HG02840 (cell line): ENCODE data around the gene SPOCK1.

ENCODE experiments used
- ATAC-seq: cut with Tn5 transposase; IDR thresholded peaks from one replicate; pipeline ENCODE4 v1.9.1; 2021; ENCODE audit warnings: mild to moderate bottlenecking, moderate library complexity, moderate number of reproducible peaks; ENCODE audit not compliant: unreplicated experiment, low FRiP score

Gene SPOCK1

DNA sequence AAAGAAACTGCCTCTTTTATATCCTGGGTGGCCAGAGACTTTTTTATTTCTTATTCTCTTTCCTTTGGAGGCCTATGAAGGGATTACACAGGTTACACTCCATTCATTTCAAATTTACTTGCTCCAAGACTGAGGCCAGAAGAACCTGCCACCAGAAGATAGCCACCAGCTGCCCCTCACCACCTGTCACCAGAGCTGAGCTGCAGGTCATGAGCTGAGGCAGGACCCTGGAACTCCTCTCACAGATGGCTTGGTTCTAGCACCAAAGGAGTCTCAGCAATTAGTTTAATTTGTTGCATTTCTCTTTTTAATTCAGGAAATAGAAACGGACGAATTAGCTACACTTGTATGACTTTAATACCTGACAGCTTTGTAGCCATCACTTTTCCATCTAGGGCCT is 313.9 kb downstream of the SPOCK1 start:
- ATAC-seq, result no peak

DNA sequence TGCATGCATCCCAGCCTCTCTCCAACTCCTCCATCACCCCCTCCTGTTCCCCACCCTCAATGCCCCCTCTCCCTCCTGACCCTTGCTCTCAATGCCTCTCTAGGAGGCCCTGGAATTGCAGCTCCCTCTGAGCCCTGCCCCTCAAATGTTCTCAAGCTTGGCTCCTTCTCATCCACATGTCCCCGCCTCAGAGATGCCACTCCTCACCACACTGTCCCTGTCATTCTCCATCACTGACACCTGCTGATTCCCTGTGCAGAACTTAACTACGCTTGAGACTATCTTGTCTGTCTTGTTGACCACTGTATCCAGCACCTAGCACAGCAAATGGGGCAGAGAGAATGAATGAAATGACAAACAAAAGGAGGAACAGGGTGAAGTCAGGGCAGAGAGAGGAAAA is 314.4 kb downstream of the SPOCK1 start:
- no peak for ATAC-seq

DNA sequence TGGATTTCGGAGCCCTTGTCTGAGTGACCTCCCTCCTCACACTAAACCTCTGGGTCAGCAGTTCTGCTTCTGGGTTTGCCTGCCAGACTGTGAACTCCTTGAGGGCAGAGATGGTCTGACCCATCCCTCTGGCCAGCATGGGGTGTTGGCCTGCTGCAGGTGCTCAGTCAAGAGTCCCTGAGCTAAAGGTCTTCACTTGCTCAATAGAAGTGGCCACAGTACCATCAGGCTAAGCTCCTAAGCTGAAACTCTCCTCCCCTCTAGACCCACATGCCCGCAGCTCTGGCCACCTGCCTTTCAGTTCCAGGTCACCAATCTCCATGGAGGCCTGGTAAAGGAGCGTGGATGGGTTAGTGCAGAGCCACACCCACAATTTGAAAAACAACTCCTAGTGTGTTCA is 316.6 kb downstream of the SPOCK1 start:
- ATAC-seq, result no peak

DNA sequence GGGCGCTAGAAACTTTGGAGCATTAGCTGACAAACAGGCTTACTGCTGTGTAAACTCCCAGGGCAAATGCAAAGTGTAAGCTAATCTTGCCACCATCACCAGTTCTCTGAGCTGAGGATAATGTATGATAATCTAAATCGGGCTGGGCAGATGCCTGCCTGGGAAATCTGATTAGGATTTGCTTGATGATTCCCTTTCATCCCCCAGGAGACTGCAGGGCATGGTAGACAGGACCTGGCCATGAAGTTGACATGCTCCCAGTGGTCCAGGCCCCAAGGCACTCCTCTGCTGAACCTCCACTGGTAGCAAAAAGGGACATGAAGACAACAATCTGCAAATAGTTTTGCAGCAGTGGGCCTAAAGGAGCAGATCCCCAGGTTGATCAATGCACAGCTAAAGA is 317.5 kb downstream of the SPOCK1 start:
- ATAC-seq, result no peak

DNA sequence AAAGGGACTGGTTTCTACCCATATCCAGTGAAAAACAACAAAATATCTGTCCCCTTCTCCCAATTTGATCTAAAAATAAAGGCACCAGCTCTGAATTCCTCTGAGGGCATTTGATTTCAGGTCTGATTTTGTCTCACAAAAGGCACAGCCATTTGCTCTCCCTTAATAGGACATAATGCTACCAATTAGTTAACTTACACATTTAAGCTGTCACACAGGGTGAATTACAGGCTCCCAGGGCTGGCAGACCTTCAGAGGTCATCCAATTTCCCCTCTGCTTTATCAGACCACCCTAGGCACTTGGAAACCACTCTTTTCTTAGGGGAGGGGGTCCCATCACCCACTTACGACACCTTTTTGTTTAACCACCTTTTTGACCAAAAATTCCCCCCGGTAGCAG is 319.9 kb downstream of the SPOCK1 start:
- ATAC-seq, result no peak

DNA sequence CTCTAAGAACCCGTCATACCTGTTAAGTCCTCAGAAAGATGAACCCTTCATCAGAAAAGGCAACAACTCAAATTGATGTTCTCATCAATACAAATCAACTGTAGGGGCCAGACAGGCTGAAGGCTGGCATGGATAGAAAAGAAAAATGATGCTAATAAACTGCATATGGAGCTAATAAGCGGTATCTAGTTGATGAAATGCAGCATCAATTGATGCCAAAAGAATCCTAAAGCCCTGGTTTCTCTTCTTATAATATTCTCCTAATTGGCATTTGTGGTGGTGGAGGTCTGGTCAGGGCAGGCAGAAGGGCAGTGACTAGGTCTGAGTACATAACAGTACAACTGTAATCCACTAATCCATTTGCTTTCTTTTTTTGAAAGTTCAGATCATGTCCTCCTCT is 322.5 kb downstream of the SPOCK1 start:
- no peak for ATAC-seq

DNA sequence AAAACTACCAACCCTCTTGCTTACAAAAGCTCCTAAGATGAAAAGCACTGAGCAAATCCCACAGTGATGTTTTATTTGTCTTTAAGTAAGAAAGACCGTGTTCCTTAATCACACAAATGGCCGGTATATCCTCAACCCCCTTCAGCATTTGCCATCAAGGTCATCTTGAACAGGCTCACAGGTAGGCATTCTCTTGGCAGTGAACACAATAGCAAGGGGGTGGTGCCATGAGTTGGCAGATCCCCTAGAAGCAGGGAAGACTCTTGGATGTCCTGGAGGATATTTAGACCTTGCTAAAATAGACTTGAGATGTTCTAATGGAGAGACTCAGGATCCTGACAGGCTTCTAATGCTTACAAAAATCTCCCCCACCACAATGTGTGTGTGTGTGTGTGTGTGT is 323.0 kb downstream of the SPOCK1 start:
- ATAC-seq, result no peak

DNA sequence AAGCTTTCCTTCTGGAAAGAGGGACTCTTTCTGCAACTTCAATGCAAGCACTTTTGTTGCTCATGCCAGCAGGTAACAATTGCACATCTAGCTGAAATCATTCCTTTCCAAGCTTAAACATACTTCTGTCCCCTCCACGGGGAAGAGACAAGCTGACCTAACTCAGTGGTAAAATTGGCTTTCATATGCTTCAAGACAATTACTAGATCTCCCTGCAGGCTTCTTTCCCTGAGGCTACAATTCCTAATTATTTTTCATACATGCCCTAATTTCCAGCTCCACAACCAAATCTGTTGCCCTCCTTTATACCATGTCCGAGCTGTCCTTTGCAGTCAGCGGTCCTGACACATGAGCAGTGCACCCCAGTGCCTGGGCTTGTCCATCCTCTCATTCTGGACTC is 324.9 kb downstream of the SPOCK1 start:
- ATAC-seq, result no peak

DNA sequence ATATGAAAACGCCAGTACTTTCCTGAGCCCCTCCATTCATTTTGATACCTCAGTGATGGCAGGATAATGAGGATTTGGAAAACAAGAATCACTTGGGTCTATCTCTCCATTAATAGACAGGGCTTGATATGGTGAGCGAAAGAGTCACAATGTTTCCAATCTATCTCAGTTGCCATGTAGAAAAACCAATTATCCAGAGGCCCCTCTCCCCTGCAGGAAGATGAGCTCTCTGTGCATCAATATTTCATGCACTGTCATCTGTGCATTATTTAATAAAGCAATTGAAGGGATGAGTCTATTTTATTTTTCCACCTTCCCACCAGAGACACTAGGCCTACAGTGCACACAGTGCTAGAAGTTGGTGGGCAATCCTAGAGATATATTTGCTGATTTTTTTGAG is 326.9 kb downstream of the SPOCK1 start:
- no peak for ATAC-seq

DNA sequence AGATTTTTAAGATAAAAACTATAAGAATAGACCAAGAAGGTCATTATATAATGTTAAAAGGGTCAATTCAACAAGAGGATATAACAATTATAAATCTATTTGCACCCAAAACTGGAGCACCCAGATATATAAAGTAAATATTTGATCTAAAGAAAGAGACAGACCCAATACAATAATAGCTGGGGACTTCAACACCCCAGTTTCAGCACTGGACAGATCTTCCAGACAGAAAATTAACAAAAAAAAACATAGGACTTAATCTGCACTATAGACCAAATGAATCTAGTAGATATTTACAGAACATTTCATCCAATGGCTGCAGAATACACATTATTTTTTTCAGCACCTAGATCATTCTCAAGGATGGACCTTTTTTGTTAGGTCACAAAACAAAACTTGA is 331.9 kb downstream of the SPOCK1 start:
- no peak for ATAC-seq

DNA sequence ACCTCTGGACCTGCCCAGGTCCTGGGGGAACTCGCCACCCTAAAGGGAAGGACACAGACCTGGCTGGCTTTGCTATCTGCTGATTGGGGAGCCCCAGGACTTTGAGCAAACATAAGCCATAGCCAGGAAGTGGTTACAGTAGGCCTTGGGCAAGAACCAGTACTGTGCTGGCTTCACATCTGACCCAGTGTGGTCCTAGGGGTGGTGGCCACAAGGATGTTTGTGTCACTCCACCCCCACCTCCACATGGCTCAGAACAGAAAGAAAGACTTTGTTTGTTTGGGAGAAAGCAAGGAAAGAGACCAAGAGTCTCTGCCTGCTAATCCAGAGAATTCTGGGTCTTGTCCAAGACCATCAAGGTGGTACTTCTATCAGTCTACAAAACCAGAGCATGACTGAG is 334.2 kb downstream of the SPOCK1 start:
- no peak for ATAC-seq

DNA sequence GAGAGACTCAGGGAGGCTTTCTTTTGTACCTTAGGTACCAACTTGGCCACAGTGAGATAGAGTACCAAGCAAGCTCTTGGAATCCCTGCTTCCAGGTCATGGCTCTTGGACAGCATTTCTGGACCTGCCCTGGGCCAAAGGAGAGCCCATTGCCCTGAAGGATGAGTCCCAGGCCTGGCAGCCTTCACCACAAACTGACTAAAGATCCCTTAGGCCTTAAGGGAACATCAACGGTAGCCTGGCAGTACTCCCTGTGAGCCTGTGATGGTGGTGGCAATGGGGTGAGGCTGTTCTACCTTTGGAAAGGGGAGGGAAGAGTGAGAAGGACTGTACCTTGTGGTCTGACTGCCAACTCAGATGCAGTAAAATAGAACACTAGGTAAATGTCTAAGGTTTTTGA is 334.6 kb downstream of the SPOCK1 start:
- no peak for ATAC-seq

DNA sequence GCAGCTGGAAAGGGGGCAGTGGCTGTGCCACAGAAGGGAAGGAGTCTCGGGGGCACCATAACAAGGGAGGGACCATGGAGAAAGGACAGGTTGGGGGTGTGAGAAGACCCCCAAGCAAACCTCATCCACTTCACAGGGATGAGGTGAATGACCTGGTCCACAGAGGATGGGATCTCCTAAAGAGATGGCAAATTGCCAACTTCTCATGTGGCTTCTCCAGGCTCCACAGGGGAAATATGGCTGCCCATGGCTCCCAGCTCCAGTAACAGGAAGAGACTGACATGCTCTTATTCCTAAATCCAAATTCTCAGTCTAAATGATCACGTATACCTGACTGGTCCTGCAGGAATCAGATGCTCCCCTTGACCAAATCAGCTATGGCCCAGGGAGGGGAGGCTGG is 340.4 kb downstream of the SPOCK1 start:
- no peak for ATAC-seq

DNA sequence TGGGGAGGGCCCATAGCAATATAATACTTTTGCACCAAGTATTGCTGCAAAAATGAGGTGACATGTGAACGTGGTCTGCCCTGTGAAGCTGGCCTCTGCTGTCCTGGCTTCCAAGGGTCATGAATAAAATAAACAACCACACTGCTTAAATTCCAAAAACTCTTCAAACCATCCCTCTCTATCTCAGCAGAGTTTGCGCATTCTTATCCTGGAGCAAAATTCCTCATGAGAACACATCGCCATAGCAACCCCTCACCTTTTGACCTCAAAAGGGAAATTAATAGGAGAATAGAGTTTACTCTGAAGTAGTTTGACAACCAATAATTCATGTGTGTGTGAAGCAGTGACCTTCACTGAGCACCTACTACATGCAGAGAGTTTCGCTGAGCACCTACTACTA is 342.9 kb downstream of the SPOCK1 start:
- ATAC-seq, result no peak

DNA sequence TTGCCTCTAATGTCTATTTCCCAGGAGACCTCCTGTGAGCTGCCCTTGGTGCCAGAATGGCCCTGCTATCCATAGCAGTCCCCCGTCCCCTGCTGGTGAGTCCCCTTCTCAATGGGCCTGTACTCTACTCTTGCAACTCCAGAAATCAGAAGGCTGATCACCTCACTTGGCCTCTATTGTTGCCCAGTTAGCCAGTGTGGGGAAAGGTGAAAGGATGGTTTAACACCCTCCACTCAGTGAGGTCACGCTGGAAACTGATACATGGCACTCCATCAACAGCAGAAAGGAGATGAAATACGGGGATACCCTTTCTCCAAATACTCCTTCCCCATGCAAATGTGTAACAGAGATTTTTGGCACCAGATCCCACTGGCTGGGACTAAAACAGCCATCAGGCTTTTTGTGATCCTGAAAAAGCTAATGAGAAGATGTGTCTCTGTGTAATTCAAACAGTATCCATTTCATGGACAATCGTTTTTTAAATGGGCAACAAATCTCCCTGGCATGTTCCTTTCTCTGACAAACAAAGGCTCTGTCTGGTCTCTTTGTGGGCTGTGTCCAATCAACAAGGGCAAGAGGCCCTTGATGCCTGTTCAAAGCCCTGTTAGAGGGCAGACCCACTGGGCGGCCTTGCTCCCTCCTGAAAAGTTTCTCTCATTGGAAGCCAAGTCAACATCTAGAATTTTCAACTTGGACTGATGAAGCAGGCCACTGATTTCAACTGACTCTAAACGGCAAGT is 343.7 kb downstream of the SPOCK1 start:
- ATAC-seq, result no peak

DNA sequence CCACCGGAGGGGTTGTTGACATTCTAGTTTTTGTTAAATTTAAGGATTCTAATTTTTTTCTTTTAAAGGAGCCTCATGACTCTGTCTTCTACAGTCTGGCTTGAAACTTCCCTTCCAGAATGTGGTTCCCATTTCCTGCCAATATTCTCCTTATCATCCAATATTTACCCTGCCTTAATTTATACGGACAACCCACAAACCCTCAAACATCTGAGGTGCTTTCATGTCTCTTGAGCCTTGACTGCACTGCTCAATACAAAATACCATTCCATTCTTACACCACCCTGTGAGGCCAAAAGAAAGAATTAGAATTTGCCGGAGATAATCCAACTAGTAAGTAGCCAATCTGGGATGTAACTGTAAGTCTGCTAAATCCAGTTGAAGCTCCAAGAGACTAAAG is 346.5 kb downstream of the SPOCK1 start:
- no peak for ATAC-seq

DNA sequence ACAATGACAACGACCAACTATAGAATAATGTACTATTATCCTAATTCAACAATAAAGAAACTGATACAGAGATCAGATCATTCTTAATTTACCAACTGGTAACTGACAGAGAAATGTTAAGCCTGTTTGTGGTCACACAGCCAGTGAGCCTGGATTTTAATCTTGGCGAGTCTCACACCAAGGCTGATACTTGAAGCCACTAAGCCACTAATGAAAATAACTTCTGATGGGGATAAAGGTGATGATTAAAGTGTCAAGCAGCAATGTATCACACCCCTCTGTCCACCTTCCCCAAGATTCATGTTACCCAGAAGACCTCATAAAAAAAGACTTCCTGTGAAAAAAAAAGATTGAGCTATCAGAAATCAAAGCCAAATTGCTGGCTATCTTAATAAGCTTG is 350.5 kb downstream of the SPOCK1 start:
- ATAC-seq, result no peak

DNA sequence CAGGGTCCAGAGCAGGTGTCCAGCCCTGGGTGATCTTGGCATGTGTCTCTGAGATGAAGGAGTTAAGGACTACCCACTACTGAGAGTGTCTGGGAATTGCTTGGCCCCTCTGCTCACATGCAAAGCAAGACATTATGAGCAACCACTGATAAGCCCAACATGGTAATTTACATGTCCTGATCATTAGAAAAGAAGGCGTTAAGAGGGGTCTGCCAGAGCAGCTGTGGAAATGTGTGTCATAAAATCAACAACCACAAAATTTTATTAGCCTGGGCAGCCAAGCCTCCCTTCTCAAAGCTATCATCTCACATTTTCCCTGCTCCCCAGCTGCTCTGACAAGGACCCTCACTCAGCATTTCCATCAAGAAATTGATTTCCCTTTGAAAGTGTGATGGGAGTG is 351.0 kb downstream of the SPOCK1 start:
- ATAC-seq, result no peak

DNA sequence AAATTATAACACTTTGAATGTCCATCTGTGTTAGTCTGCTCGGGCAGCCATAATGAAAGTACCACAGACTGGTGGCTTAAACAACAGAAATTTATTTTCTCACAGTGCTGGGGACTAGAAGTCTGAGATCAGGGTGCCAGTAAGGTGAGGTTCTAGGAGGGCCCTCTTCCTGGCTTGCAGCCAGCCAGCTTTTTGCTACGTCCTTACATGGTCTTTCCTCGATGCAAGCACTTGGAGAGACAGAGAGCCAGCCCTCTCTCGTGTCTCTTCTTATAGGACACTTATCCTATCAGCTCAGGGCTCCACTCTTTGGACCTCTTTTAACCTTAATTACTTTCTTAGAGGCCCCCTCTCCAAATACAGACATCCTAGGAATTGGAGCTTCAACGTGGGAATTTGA is 351.8 kb downstream of the SPOCK1 start:
- ATAC-seq, result no peak

DNA sequence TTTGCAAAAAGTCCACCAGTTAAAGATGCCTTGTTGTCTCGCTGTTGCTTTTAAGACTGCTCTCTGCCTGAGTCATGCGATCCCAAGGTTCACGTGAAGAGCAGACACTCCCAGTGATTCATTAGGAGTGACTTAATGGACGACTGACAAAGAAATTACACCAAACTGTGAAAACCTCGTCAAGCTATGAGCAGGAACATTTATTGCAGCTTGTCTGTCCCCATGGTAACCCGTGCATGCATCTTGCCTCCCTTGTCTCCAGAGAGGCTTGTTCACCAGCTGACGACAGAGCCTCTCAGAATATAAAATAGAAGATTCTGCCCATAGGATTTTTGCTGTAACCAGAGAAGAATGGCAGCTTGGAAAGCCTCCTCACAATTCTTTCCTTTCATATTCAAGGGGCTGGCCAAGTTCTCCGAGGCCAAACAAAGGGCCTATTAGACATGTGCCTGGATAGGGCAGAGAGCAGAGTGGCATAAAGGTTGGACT is 352.7 kb downstream of the SPOCK1 start:
- no peak for ATAC-seq

DNA sequence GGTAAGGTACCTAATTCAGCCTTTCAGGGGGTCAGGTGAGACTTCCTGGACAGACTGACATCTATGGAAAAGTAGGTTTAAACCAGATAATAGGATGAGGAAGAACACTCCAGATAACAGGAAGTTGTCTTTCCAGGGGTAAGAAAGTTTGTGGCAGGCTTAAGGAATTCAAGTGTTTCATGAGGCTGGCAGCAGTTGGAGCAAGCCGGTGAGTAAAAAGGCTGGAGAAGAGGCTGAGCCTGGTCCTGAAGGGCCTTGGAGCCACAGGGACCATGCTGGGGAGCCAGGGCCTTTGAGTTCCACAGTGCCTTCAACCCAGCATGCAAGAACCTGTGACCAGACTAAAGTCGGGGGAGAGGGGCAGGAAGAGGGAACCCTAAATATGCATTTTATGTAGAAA is 353.4 kb downstream of the SPOCK1 start:
- ATAC-seq, result no peak

DNA sequence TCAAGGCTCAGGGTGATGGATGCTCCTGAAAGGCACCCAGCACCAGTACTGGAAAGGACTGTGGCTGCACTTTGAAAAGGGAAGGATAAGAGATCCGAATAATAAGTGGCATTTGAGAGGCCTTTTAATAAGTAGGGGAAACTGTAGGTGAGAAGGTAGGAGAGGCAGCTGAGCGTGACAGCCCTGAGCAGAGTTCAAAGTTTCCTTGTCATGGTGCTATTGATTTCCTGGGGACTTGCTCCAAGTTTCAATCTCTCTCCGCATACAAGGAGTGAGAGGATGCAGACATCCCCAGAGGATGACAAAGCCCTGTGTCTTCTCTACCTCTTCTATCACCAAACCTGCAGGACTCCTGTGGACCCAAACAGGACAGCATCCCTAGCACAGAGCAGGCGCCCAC is 354.5 kb downstream of the SPOCK1 start:
- ATAC-seq, result no peak
